ENCODE data around the gene SPATA9. TPM values are rescaled to one million over a fixed set of nuclear protein-coding genes. Genes with fewer than 3 reads are reported as not detected.
A peak's percentile ranks its signal among the peaks of the same experiment; 100 is the strongest.

Gene SPATA9
- total and polyA plus RNA-seq, 9 of the 15 experiments (the other 6 are each of a cell fraction or from before 2014, with no cell fraction given), result 0.16 to 5.5 (median 0.39) TPM; not detected in 3

DNA sequence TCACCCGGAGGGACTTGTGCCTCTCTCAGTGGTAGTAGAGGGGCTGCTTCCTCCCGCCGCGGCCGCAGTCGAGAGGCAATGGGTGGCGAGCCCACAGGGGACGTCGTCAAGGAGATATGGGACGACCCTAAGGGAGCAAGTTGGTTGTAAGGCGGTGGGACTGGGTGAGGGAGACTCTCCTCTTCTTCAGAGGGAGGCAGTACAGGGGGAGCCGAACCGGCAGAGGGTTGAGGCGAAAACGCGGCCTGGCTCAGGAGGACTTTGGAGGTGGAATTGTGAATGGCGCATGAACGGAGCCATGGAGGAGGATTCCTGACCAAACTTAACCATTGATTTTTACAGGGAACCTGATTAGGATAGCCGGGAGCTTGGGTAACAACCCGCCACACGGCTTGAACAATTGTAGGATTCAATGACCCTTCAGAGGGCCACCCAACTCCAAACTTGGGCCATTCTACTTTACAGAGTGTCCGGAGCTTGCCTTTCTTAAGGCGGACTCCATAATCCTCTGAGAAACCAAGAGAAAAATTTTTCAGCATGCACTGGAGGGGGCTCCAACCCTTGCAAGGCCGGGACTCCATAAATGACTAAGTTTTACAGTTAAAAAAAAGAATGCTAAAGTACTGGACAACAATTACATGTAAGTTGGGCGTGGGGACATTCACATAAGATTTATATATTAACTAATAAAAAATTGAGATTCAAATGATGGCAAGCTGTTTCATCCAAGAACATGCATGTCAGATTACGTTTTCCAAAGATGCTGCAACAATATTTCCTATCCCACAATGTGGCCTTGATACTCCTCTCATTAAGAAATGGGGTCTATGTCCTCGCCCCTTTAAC, 28.9 kb upstream of the SPATA9 start (continued):
- TF ChIP-seq ZNF318 (IDR thresholded peaks at IDR 0.05; ENCODE audit: borderline replicate concordance in 1 of 2, low read depth in 1 of 2), result 0 out of 4 replicates have a peak, but pooled peaks of 1 of the 2 experiments have one; percentile 24
- TF ChIP-seq IRF9 (tag; IDR thresholded peaks at IDR 0.05), result no peak
- TF ChIP-seq RBFOX2 (IDR thresholded peaks at IDR 0.05; ENCODE audit: low read depth, low read length), result peak; percentile 82
- TF ChIP-seq, protein P1, sequence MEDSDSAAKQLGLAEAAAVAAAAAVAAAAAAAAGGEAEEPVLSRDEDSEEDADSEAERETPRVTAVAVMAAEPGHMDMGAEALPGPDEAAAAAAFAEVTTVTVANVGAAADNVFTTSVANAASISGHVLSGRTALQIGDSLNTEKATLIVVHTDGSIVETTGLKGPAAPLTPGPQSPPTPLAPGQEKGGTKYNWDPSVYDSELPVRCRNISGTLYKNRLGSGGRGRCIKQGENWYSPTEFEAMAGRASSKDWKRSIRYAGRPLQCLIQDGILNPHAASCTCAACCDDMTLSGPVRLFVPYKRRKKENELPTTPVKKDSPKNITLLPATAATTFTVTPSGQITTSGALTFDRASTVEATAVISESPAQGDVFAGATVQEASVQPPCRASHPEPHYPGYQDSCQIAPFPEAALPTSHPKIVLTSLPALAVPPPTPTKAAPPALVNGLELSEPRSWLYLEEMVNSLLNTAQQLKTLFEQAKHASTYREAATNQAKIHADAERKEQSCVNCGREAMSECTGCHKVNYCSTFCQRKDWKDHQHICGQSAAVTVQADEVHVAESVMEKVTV (CRISPR knock-in tag; IDR thresholded peaks at IDR 0.05), result no peak; the same call in 1 of the 2 replicates
- TF ChIP-seq TOE1 (IDR thresholded peaks at IDR 0.05; ENCODE audit: borderline replicate concordance), result peak; percentile 81
- TF ChIP-seq TOE1 (CRISPR knock-in tag; IDR thresholded peaks at IDR 0.05; ENCODE audit: borderline replicate concordance, low read depth), result no peak
- no peak for TF ChIP-seq ZNF140 (CRISPR knock-in tag; IDR thresholded peaks at IDR 0.05)
- peak; percentile 21 for TF ChIP-seq SMAD1 (IDR thresholded peaks at IDR 0.05; ENCODE audit: low read depth, low read length, partially characterized antibody)
- TF ChIP-seq, protein P2, sequence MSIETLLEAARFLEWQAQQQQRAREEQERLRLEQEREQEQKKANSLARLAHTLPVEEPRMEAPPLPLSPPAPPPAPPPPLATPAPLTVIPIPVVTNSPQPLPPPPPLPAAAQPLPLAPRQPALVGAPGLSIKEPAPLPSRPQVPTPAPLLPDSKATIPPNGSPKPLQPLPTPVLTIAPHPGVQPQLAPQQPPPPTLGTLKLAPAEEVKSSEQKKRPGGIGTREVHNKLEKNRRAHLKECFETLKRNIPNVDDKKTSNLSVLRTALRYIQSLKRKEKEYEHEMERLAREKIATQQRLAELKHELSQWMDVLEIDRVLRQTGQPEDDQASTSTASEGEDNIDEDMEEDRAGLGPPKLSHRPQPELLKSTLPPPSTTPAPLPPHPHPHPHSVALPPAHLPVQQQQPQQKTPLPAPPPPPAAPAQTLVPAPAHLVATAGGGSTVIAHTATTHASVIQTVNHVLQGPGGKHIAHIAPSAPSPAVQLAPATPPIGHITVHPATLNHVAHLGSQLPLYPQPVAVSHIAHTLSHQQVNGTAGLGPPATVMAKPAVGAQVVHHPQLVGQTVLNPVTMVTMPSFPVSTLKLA (conservative IDR thresholded peaks at IDR 0.05), result no peak
- 0 out of 2 replicates have a peak, but pooled peaks have one; percentile 29 for TF ChIP-seq CREM (IDR thresholded peaks at IDR 0.05; ENCODE audit: low read depth)
- no peak for TF ChIP-seq STAT5B (CRISPR knock-in tag; IDR thresholded peaks at IDR 0.05)
